ENCODE results near the gene ART5. TPM values are rescaled to one million over a fixed set of nuclear protein-coding genes. Genes with fewer than 3 reads are reported as not detected.
"Not testable (repeated sequence)": the region's sequence is repeated elsewhere in the genome, so short reads cannot be mapped to it uniquely, and the experiment has no call there.

The ART5 gene
- total and polyA plus RNA-seq, 8 donors, result 0.24 to 2.2 (median 1.3) TPM

DNA sequence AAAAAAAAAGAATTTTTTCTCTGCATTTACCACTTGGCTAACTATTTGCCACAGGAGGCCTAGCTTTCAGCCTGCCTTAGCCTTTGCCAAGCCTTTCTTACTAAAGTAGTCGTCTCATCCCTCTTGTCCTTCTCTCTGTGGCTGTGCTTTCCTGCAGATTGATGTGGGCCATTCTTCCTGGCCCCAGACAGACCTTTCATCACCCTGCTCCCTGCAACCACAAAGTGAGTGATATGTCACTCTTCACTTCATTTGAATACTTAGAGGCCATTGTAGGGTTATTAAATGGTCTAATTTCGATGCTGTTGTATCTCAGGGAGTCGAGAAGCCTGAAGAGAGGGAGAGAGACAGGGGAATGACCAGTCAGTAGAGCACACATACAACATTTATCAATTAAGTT lies 37.6 kb downstream of the ART5 start:
- intact Hi-C loops (cut with DNase I), result no loop called here
- no peak overlapping the region for H3K27ac ChIP-seq
- DNase-seq (no peak), ATAC-seq (no peak)
- H3K4me3 ChIP-seq, result no peak overlapping the region
- TF ChIP-seq, protein P1, sequence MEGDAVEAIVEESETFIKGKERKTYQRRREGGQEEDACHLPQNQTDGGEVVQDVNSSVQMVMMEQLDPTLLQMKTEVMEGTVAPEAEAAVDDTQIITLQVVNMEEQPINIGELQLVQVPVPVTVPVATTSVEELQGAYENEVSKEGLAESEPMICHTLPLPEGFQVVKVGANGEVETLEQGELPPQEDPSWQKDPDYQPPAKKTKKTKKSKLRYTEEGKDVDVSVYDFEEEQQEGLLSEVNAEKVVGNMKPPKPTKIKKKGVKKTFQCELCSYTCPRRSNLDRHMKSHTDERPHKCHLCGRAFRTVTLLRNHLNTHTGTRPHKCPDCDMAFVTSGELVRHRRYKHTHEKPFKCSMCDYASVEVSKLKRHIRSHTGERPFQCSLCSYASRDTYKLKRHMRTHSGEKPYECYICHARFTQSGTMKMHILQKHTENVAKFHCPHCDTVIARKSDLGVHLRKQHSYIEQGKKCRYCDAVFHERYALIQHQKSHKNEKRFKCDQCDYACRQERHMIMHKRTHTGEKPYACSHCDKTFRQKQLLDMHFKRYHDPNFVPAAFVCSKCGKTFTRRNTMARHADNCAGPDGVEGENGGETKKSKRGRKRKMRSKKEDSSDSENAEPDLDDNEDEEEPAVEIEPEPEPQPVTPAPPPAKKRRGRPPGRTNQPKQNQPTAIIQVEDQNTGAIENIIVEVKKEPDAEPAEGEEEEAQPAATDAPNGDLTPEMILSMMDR (IDR thresholded peaks at IDR 0.05), result no peak
- H3K36me3 ChIP-seq, result no peaks in the 10 kb centered on the region
- no peaks in the 10 kb centered on the region for H3K4me1 ChIP-seq
- no peaks in the 10 kb centered on the region for H3K27me3 ChIP-seq
- no peaks in the 10 kb centered on the region for H3K9me3 ChIP-seq

- H3K9me3 ChIP-seq; H3K4me1 ChIP-seq; H3K27me3 ChIP-seq; H3K27ac ChIP-seq; ATAC-seq; DNase-seq; intact Hi-C loops (cut with DNase I); H3K36me3 ChIP-seq; H3K4me3 ChIP-seq: not testable (repeated sequence)
These were observed 41.6 kb downstream of the ART5 start for GRCh38 chr11:3600201-3600600.

DNA sequence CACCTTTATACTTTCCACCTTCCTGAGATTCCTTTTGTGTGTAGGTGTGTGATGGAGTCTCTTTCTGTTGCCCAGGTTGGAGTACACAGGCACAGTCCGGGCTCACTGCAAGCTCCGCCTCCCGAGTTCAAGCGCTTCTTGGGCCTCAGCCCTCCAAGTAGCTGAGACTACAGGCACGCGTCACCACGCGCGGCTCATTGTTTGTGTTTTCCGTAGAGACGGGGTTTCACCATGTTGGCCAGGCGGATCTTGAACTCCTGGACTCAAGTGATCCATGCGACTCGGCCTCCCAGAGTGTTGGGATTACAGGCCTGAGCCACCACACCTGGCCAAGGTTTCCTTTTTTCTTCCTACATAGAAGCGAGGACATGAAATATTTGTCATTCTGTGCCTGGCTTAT lies 44.0 kb downstream of the ART5 start:
- not testable (repeated sequence) for DNase-seq, H3K9me3 ChIP-seq

GRCh38 chr11:3591326-3591725 lies 50.5 kb downstream of the ART5 start:
- H3K4me3 ChIP-seq, result not testable (repeated sequence)

More for the DNA sequence above, 44.0 kb downstream of the ART5 start:
- H3K36me3 ChIP-seq; H3K27ac ChIP-seq; intact Hi-C loops (cut with DNase I); H3K4me3 ChIP-seq; H3K27me3 ChIP-seq; H3K4me1 ChIP-seq; ATAC-seq: not testable (repeated sequence)

GRCh38 chr11:3590193-3590592 lies 51.6 kb downstream of the ART5 start:
- H3K4me3 ChIP-seq; H3K4me1 ChIP-seq; ATAC-seq; H3K36me3 ChIP-seq; H3K9me3 ChIP-seq; DNase-seq; H3K27me3 ChIP-seq; H3K27ac ChIP-seq; intact Hi-C loops (cut with DNase I): not testable (repeated sequence)

More at GRCh38 chr11:3591326-3591725, 50.5 kb downstream of the ART5 start:
- DNase-seq; H3K9me3 ChIP-seq; ATAC-seq; H3K27me3 ChIP-seq; H3K36me3 ChIP-seq; intact Hi-C loops (cut with DNase I); H3K27ac ChIP-seq; H3K4me1 ChIP-seq: not testable (repeated sequence)

DNA sequence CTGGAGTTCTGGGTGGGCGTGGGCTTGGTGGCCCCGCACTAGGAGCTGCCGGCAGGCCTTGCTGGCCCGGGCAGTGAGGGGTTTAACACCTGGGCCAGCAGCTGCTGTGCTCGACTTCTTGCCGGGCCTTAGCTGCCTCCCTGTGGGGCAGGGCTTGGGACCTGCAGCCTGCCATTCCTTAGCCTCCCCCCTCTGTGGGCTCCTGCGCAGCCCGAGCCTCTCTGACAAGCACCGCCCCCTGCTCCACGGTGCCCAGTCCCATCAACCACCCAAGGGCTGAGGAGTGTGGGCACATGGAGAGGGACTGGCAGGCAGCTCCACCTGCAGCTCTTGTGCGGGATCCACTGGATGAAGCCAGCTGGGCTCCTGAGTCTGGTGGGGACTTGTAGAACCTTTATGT lies 53.0 kb downstream of the ART5 start:
- DNase-seq; H3K4me3 ChIP-seq; ATAC-seq; H3K36me3 ChIP-seq; H3K4me1 ChIP-seq; intact Hi-C loops (cut with DNase I); H3K27ac ChIP-seq; H3K9me3 ChIP-seq: not testable (repeated sequence)
- peaks cover 0 to 13% of the 10 kb centered on the region in 2 donors for H3K27me3 ChIP-seq

Other genes with a start within 250 kb of the ART5 start
- under 1 TPM in 1 of 2 donors, not detected in 1; 0.55 TPM for gene ART1, start 3.1 kb upstream of the ART5 start, total RNA-seq
- under 1 TPM in 3 of 6 donors, not detected in 3; 0.13 to 0.33 (median 0.32) TPM for gene ART1, start 3.1 kb upstream of the ART5 start, polyA plus RNA-seq (ENCODE audit: insufficient read length in 6 of 6)
- gene CHRNA10, start 29.4 kb upstream of the ART5 start, total RNA-seq, result 1 to 10 TPM in 1 of 2 donors, under 1 TPM in 1; 0.67 to 1.5 TPM
- 1 to 10 TPM; 2.1 to 4.1 (median 2.3) TPM for gene CHRNA10, start 29.4 kb upstream of the ART5 start, polyA plus RNA-seq (ENCODE audit: insufficient read length in 6 of 6)
- gene NUP98, start 155.6 kb upstream of the ART5 start, total RNA-seq, result 10 to 100 TPM; 59.9 to 66.8 TPM
- 10 to 100 TPM; 62.1 to 76.3 (median 66.9) TPM for gene NUP98, start 155.6 kb upstream of the ART5 start, polyA plus RNA-seq (ENCODE audit: insufficient read length in 6 of 6)
- gene PGAP2, start 166.6 kb upstream of the ART5 start, total RNA-seq, result 10 to 100 TPM; 19.5 to 26.5 TPM
- gene PGAP2, start 166.6 kb upstream of the ART5 start, polyA plus RNA-seq (ENCODE audit: insufficient read length in 6 of 6), result 10 to 100 TPM; 49.2 to 60.2 (median 53.6) TPM
- gene RHOG, start 199.0 kb upstream of the ART5 start, total RNA-seq, result 100 to 1,000 TPM in 1 of 2 donors, 10 to 100 TPM in 1; 57.1 to 109 TPM
- 10 to 100 TPM; 22.0 to 32.2 (median 28.1) TPM for gene RHOG, start 199.0 kb upstream of the ART5 start, polyA plus RNA-seq (ENCODE audit: insufficient read length in 6 of 6)
- 10 to 100 TPM; 50.9 to 52.9 TPM for gene STIM1, start 213.7 kb upstream of the ART5 start, total RNA-seq
- gene STIM1, start 213.7 kb upstream of the ART5 start, polyA plus RNA-seq (ENCODE audit: insufficient read length in 6 of 6), result 10 to 100 TPM; 38.9 to 56.0 (median 48.8) TPM